HG03378 (cell line): ENCODE data around the gene ACSL1.
"Not testable (repeated sequence)": the region's sequence is repeated elsewhere in the genome, so short reads cannot be mapped to it uniquely, and the experiment has no call there.

Experiments used
- ATAC-seq: cut with Tn5 transposase; IDR thresholded peaks from one replicate; pipeline ENCODE4 v1.9.1; 2021; ENCODE audit warnings: mild to moderate bottlenecking, moderate library complexity; ENCODE audit not compliant: unreplicated experiment

Gene ACSL1

GRCh38 chr4:184793735-184794355, 31.9 kb downstream of the ACSL1 start:
- no peak for ATAC-seq

DNA sequence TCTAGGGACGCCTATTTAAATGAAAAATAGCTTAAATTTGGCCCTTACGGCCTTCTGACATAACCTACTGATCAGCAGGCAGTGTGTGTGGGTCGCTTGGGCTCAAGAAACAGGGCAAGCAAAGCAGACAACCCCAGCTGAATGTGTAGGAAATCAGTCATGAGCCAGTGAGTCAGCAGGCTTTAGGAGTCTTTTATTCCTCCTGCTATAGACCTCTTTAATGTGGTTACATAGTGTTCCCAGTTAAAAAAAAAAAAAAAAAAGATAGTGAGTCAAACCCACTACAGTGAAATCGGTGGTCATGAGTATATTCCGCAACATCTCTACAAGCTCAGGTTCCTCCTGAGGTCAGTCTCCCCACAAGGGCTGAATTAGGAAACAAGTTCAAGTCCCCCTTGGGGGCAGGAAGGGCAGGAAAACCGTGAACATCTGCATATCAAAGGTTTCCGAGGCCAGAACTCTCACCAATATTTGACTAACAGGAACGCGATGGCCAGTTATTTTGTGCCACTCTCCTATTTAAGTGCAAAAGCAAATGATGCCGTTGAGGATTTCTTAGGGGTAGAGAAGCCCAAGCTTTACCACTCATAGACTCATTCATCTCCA, 32.7 kb downstream of the ACSL1 start:
- ATAC-seq: no peak

DNA sequence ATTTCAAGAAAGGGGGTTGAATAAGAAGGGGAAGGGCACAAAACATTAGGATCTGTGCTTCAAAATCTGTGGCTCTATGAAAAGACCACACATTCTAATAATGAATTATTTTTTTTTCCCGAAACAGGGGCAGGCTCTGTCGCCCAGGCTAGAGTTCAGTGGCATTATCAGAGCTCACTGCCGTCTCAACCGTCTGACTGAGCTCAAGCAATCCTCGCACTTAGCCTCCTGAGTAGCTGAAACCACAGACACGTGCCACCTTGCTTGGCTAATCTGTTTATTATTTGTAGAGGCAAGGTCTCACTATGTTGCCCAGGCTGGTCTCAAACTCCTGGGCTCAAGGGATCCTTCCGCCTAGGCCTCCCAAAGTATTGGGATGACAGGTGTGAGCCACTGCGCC, 33.4 kb downstream of the ACSL1 start:
- no peak for ATAC-seq

- ATAC-seq: no peak
These were observed 34.9 kb downstream of the ACSL1 start for GRCh38 chr4:184790826-184791225.

- no peak for ATAC-seq
These were observed 37.8 kb downstream of the ACSL1 start for GRCh38 chr4:184787766-184788503.

GRCh38 chr4:184785813-184786212, 40.0 kb downstream of the ACSL1 start:
- ATAC-seq: no peak

DNA sequence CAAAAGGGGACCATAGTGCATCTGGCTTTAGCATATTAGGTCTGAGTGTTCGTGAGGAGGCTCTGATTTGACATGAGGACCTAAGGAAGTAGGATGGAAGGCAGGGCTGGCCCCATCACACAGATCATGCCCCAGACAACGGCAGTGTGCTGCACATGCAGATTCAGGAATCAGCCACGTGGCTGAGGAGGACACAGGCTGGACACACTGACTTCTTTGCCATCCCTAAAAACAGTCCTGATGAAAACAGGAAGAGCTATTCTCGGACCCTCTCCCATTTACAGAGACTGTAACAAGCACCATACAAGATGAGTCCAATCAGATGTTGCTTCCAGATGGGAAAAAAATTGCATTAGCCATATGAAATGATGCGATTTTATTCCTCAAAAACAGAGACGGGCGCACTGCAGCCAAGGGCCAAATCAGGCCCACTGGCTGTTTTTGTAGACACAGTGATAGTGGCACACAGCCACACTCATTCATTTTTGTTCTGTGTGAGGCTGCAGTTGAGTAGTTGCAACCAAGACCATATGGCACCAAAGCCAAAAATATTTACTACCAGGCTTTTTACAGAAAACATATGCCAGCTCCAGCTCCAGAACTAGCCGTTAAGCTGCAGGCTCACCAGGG, 41.0 kb downstream of the ACSL1 start:
- no peak for ATAC-seq

DNA sequence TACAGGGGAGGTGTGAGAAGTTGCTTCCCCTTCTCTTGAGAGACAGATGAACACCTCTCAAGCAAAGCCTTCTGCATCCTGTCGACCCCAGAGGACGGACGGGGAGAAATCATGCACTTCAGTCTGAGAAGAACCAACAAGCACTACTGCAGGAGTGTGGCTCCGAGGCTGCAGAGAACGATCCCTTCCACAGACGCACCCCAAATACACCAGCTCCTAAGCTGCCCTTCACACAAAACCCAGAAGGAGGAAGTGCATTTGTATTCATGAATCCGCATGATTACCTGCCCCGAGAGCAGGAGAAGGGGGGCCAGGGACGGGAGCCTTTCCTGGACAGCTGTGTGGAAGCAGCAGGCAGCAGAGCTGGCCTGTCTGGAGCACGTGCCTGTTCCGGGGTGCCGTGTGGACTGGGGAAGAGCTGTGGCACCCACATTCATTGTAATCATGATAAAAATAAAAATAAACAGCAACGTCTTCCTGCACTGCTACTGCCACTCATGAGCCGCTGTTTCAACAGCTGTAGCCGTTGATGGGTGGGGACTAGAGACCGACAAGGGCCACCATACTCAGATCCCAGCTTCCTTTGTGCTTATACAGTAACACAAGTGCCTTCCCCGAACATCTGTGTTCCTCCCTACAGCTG, 42.9 kb downstream of the ACSL1 start:
- peak; percentile 46 for ATAC-seq

GRCh38 chr4:184779160-184779559, 46.6 kb downstream of the ACSL1 start:
- ATAC-seq: not testable (repeated sequence)

DNA sequence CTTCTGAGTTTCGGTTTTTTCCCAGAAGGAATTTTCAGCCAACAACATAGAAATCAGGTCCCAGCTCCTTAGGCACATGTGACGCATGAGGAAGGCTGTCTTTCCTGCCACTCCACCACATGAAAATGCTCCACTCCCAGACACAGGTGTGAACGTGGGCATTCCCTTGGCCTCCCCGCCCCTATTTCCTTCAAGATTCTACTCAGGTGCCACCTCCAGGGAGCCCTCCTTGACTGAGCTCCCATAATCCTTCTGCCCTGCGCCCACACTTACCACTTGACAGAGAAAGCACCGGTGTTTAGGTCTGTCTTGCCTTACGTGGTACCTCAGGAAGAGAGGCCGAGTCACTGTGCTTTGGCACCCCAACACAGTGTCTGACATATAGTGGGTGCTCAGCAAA, 47.4 kb downstream of the ACSL1 start:
- ATAC-seq: no peak

GRCh38 chr4:184776821-184777220, 48.9 kb downstream of the ACSL1 start:
- ATAC-seq: no peak

- no peak for ATAC-seq
These were observed 49.8 kb downstream of the ACSL1 start for GRCh38 chr4:184775854-184776555.

GRCh38 chr4:184774152-184774551, 51.6 kb downstream of the ACSL1 start:
- no peak for ATAC-seq

- ATAC-seq: no peak
These were observed 54.4 kb downstream of the ACSL1 start for GRCh38 chr4:184771416-184771815.

DNA sequence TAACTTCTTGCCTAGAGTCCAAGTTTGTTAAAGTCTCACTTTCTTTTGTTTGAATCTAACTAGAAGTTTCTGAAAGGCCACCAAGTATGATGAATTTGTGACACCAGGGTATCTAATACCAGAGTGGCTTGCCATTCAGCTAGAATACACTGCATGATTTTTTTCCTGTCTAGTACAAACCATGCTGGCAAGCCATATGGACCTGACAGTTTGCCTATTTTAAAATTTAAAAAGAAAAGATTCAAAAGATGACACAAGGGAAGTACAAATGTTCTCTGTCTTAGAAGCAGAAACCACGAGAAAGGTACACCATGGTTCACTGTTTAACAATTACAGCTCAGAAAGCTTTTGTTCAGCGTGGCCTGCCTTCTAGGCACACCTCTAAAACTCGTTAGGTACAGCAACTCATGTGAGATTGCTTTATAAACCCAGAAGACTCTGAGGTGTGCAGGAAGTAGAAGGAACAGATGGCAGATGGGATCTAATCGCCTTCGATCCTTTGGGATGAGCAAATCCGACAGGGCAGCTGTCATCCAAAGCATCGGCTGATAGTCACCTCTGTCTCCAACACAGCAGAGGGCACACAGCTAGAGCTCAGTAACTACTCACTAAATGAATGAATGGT, 56.5 kb downstream of the ACSL1 start:
- no peak for ATAC-seq

- ATAC-seq: no peak
These were observed 57.5 kb downstream of the ACSL1 start for GRCh38 chr4:184768296-184768695.

GRCh38 chr4:184766446-184766845, 59.3 kb downstream of the ACSL1 start:
- ATAC-seq: no peak

GRCh38 chr4:184765473-184766340, 60.1 kb downstream of the ACSL1 start:
- no peak for ATAC-seq

- ATAC-seq: no peak
These were observed 61.2 kb downstream of the ACSL1 start for GRCh38 chr4:184764601-184765000.
